OCI-LY1 (cell line): ENCODE results near the gene TMEM59.
"Not testable (repeated sequence)": the region's sequence is repeated elsewhere in the genome, so short reads cannot be mapped to it uniquely, and the experiment has no call there.

Experiments
- H2AFZ ChIP-seq: fragments of 200-600 bp; sonication (generic), shearing (Covaris generic); 2 replicates; pipeline ENCODE4 v1.6.0; 2014; ENCODE audit warnings: antibody characterized with exemption, mild to moderate bottlenecking, low read length
- H3F3A ChIP-seq: fragments of 200-600 bp; sonication (generic), shearing (Covaris generic); 2 replicates; pipeline ENCODE4 v1.6.0; 2014; ENCODE audit warnings: mild to moderate bottlenecking, antibody characterized with exemption, low read length, moderate library complexity; ENCODE audit not compliant: insufficient read depth
- H3K27ac ChIP-seq: fragments of 200-600 bp; sonication (generic); 2 replicates; pipeline ENCODE4 v1.5.1; 2014; ENCODE audit warnings: low read length, mixed run types, mild to moderate bottlenecking, low read depth; ENCODE audit not compliant: poor library complexity, severe bottlenecking
- H3K27me3 ChIP-seq: fragments of 200-600 bp; sonication (generic); 2 replicates; pipeline ENCODE4 v1.6.0; 2014; ENCODE audit warnings: antibody characterized with exemption, mild to moderate bottlenecking, low read length, moderate library complexity; ENCODE audit not compliant: insufficient read depth
- H3K36me3 ChIP-seq: fragments of 200-600 bp; sonication (generic); 2 replicates; pipeline ENCODE4 v1.6.1; 2014; ENCODE audit warnings: mild to moderate bottlenecking, antibody characterized with exemption, low read length, moderate library complexity, mixed read lengths; ENCODE audit not compliant: insufficient read depth
- H3K4me1 ChIP-seq: fragments of 200-600 bp; sonication (generic); 2 replicates; pipeline ENCODE4 v1.5.1; 2014; ENCODE audit warnings: mild to moderate bottlenecking, low read length, moderate library complexity; ENCODE audit not compliant: insufficient read depth, severe bottlenecking
- H3K4me2 ChIP-seq: fragments of 200-600 bp; sonication (generic), shearing (Covaris generic); 2 replicates; pipeline ENCODE4 v1.6.1; 2014; ENCODE audit warnings: low read length
- H3K4me3 ChIP-seq: fragments of 200-600 bp; sonication (generic); 2 replicates; pipeline ENCODE4 v1.5.1; 2014; ENCODE audit warnings: low read length, low read depth, mild to moderate bottlenecking, mixed read lengths; ENCODE audit not compliant: poor library complexity, severe bottlenecking
- H3K79me2 ChIP-seq: fragments of 200-600 bp; shearing (Covaris generic); 2 replicates; pipeline ENCODE4 v1.6.1; 2016; ENCODE audit warnings: mixed run types, low read length, mixed read lengths; ENCODE audit not compliant: insufficient read depth
- H3K9ac ChIP-seq: fragments of 200-600 bp; sonication (generic), shearing (Covaris generic); 2 replicates; pipeline ENCODE4 v1.6.1; 2014; ENCODE audit warnings: mild to moderate bottlenecking, low read length, mixed read lengths
- H3K9me2 ChIP-seq: fragments of 200-600 bp; sonication (generic), shearing (Covaris generic); 2 replicates; pipeline ENCODE4 v1.6.1; 2014; ENCODE audit warnings: low read depth, mild to moderate bottlenecking, low read length, mixed read lengths
- H3K9me3 ChIP-seq: fragments of 200-600 bp; shearing (Covaris generic); 2 replicates; pipeline ENCODE4 v1.6.1; 2014; ENCODE audit warnings: low read length, mixed read lengths
- H4K20me1 ChIP-seq: fragments of 200-600 bp; sonication (generic), shearing (Covaris generic); 2 replicates; pipeline ENCODE4 v1.6.0; 2016; ENCODE audit warnings: mild to moderate bottlenecking, low read length; ENCODE audit not compliant: insufficient read depth
- EZH2 ChIP-seq: fragments of 200-600 bp; sonication (generic), shearing (Covaris generic); IDR thresholded peaks from 2 replicates; pipeline ENCODE4 v1.8.0; 2017; ENCODE audit warnings: borderline replicate concordance, mixed run types, mild to moderate bottlenecking, antibody characterized with exemption, low read length, moderate library complexity, mixed read lengths
- TF ChIP-seq, protein P1 (sequence below): fragments of 200-600 bp; sonication (generic), shearing (Covaris generic); IDR thresholded peaks from 2 replicates; pipeline ENCODE4 v1.5.1; 2017; ENCODE audit warnings: mild to moderate bottlenecking, antibody characterized with exemption, low read length, moderate library complexity, mixed read lengths

TMEM59 gene

DNA sequence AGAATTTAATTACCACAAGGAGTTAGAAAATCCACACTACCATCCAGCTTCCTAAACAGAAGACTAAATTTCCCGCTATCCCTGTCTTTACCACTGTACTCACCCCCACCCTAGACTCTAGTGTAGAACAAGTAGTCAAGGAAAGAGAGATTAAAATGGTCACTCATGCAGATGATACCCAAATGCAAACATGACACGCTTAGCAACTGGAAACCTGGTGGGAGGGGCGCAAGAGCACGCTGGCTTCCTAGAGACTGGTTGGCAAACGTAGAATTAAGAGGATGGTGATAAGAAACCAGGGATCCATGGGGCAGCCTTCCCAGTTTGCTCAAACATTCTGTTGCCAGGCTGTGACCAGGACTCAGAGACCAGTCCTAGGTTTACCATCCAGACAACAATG lies 25.2 kb downstream of the TMEM59 start:
- H3K9me3 ChIP-seq: no peaks in the 10 kb centered on the region
- no peaks in the 10 kb centered on the region for H4K20me1 ChIP-seq
- no peaks in the 10 kb centered on the region for H3K4me1 ChIP-seq
- no peaks in the 10 kb centered on the region for H3K79me2 ChIP-seq
- no peak overlapping the region for H3K4me2 ChIP-seq
- no peak overlapping the region for H2AFZ ChIP-seq
- H3K4me3 ChIP-seq: no peak overlapping the region
- no peak overlapping the region for H3K9ac ChIP-seq
- TF ChIP-seq, protein P1, sequence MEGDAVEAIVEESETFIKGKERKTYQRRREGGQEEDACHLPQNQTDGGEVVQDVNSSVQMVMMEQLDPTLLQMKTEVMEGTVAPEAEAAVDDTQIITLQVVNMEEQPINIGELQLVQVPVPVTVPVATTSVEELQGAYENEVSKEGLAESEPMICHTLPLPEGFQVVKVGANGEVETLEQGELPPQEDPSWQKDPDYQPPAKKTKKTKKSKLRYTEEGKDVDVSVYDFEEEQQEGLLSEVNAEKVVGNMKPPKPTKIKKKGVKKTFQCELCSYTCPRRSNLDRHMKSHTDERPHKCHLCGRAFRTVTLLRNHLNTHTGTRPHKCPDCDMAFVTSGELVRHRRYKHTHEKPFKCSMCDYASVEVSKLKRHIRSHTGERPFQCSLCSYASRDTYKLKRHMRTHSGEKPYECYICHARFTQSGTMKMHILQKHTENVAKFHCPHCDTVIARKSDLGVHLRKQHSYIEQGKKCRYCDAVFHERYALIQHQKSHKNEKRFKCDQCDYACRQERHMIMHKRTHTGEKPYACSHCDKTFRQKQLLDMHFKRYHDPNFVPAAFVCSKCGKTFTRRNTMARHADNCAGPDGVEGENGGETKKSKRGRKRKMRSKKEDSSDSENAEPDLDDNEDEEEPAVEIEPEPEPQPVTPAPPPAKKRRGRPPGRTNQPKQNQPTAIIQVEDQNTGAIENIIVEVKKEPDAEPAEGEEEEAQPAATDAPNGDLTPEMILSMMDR: no peak
- TF ChIP-seq EZH2: no peak
- no peaks in the 10 kb centered on the region for H3F3A ChIP-seq
- peaks cover 34% of the 10 kb centered on the region for H3K36me3 ChIP-seq
- no peak overlapping the region for H3K27ac ChIP-seq
- H3K9me2 ChIP-seq: no peaks in the 10 kb centered on the region
- no peaks in the 10 kb centered on the region for H3K27me3 ChIP-seq

DNA sequence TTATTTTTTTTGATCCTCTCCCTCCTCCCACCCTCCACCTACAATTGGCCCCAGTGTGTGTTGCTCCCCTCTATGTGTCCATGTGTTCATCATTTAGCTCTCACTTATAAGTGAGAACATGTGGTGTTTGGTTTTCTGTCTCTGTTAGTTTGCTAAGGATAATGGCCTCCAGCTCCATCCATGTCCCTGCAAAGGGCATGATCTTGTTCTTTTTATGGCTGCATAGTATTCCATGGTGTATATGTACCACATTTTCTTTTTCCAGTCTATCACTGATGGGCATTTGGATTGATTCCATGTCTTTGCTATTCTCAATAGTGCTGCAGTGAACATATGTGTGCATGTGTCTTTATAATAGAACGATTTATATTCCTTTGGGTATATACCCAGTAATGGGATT lies 28.2 kb downstream of the TMEM59 start:
- not testable (repeated sequence) for H4K20me1 ChIP-seq, H3K27ac ChIP-seq, H3K4me3 ChIP-seq, H3K27me3 ChIP-seq, H3K79me2 ChIP-seq, H3K9me2 ChIP-seq, H3K9ac ChIP-seq, H2AFZ ChIP-seq, H3K4me2 ChIP-seq, H3F3A ChIP-seq, H3K4me1 ChIP-seq, H3K9me3 ChIP-seq, H3K36me3 ChIP-seq

DNA sequence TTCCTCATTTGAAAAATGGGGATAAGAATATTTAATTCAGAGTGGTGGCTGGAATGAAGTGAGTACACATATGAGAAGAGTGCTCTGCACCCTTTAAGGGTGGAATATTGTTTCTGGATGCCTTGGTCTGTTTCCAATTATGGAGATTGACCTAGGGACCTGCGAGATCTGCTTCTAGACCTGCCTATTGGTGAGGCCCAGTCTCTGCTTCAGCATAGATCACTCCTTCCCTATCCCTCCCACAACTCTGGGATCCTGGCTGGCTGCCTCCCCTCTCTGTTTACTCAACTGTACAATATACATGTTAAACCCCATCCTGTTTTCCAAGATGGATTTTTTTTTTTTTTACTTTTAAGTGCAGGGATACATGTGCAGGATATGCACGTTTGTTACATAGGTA lies 28.6 kb downstream of the TMEM59 start:
- H3K4me2 ChIP-seq: no peak overlapping the region
- H3K9me2 ChIP-seq: no peaks in the 10 kb centered on the region
- peaks cover 1% of the 10 kb centered on the region; the same call in 1 of the 2 replicates for H3K36me3 ChIP-seq
- no peak overlapping the region for H3K27ac ChIP-seq
- H3K4me1 ChIP-seq: no peaks in the 10 kb centered on the region
- no peaks in the 10 kb centered on the region for H4K20me1 ChIP-seq
- TF ChIP-seq EZH2: no peak
- TF ChIP-seq, protein P1: no peak
- no peak overlapping the region for H3K4me3 ChIP-seq
- no peaks in the 10 kb centered on the region for H3K9me3 ChIP-seq
- H3K27me3 ChIP-seq: no peaks in the 10 kb centered on the region
- H2AFZ ChIP-seq: no peak overlapping the region
- H3F3A ChIP-seq: no peaks in the 10 kb centered on the region
- H3K9ac ChIP-seq: no peak overlapping the region
- no peaks in the 10 kb centered on the region for H3K79me2 ChIP-seq

DNA sequence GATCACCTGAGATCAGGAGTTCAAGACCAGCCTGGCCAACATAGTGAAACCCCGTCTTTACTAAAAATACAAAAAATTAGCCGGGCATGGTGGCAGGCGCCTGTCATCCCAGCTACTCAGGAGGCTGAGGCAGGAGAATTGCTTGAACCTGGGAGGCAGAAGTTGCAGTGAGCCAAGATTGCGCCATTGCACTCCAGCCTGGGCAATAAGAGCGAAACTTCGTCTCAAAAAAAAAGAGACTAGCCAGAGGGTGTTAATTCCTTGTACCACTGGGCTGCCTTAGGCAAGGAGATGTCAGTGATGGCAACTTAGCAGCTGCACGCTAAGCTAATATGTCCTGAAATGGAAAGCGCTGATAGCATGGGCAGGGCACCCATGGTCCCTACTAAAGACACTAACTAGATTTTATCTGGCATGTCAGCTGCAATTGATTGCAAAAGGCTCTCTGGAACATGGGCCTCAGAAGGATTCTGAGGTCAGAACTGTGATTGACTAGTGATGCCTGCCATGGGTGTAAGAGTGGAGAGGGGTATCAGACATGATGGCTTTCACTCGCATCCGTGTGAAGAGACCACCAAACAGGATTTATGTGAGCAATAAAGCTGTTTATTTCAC lies 33.3 kb downstream of the TMEM59 start:
- H3K27me3 ChIP-seq, H4K20me1 ChIP-seq, H3K36me3 ChIP-seq, H3K4me2 ChIP-seq, H3F3A ChIP-seq, H2AFZ ChIP-seq, H3K4me3 ChIP-seq, H3K4me1 ChIP-seq, H3K79me2 ChIP-seq, H3K27ac ChIP-seq, H3K9me3 ChIP-seq, H3K9me2 ChIP-seq, H3K9ac ChIP-seq: not testable (repeated sequence)
